AG08395 (cell line): Measurements from ENCODE around the gene C5orf47.

Experiments
- DNase-seq: peaks from one replicate; pipeline ENCODE4 v3.0.0; 2012; ENCODE audit warnings: mixed read lengths, low spot score

The C5orf47 gene

GRCh38 chr5:173970878-173971650 lies 17.9 kb upstream of the C5orf47 start:
- no peak for DNase-seq

GRCh38 chr5:173971681-173972345 lies 17.2 kb upstream of the C5orf47 start:
- DNase-seq: no peak

- no peak for DNase-seq
These were observed 16.4 kb upstream of the C5orf47 start for GRCh38 chr5:173972607-173972924.

- DNase-seq: peak; percentile 88
These were observed 15.9 kb upstream of the C5orf47 start for GRCh38 chr5:173972925-173973615.

GRCh38 chr5:173973616-173973969 lies 15.4 kb upstream of the C5orf47 start:
- no peak for DNase-seq

- no peak for DNase-seq
These were observed 14.2 kb upstream of the C5orf47 start for GRCh38 chr5:173974688-173975239.

- DNase-seq: no peak
These were observed 7.7 kb upstream of the C5orf47 start for GRCh38 chr5:173981185-173981761.

- no peak for DNase-seq
These were observed 4.8 kb upstream of the C5orf47 start for GRCh38 chr5:173984218-173984617.

GRCh38 chr5:173989432-173990082 lies 587 bp downstream of the C5orf47 start:
- DNase-seq: no peak

- DNase-seq: no peak
These were observed 8.4 kb downstream of the C5orf47 start for GRCh38 chr5:173997331-173997730.

- no peak for DNase-seq
These were observed 9.6 kb downstream of the C5orf47 start for GRCh38 chr5:173998531-173998930.

- no peak for DNase-seq
These were observed 11.1 kb downstream of the C5orf47 start for GRCh38 chr5:174000076-174000475.

- no peak for DNase-seq
These were observed 14.8 kb downstream of the C5orf47 start for GRCh38 chr5:174003795-174004194.

- DNase-seq: no peak
These were observed 20.0 kb downstream of the C5orf47 start for GRCh38 chr5:174008922-174009321.

GRCh38 chr5:174010365-174010764 lies 21.4 kb downstream of the C5orf47 start:
- no peak for DNase-seq

- DNase-seq: no peak
These were observed 22.5 kb downstream of the C5orf47 start for GRCh38 chr5:174011441-174011840.

- DNase-seq: peak; percentile 10
These were observed 31.3 kb downstream of the C5orf47 start for GRCh38 chr5:174020069-174020927.

- DNase-seq: no peak
These were observed 31.9 kb downstream of the C5orf47 start for GRCh38 chr5:174020928-174021304.

- DNase-seq: no peak
These were observed 33.6 kb downstream of the C5orf47 start for GRCh38 chr5:174022384-174023095.

GRCh38 chr5:174030286-174030685 lies 41.3 kb downstream of the C5orf47 start:
- no peak for DNase-seq
